Activated CD8-positive, alpha-beta memory T cell treated with anti-CD3 and anti-CD28 coated beads, Interleukin-2, amount 50 U/mL, for 24 hours (primary cell): ENCODE results near the gene GPC6.

Source experiments
- DNase-seq: peaks from one replicate; pipeline ENCODE4 v3.0.0-alpha.2; 2020; ENCODE audit errors: extremely low read depth

Gene GPC6

GRCh38 chr13:93561576-93562225, 335.1 kb downstream of the GPC6 start:
- no peak for DNase-seq

- DNase-seq, result no peak
These were observed 336.1 kb downstream of the GPC6 start for GRCh38 chr13:93562676-93563075.

- no peak for DNase-seq
These were observed 350.5 kb downstream of the GPC6 start for GRCh38 chr13:93577105-93577504.

DNA sequence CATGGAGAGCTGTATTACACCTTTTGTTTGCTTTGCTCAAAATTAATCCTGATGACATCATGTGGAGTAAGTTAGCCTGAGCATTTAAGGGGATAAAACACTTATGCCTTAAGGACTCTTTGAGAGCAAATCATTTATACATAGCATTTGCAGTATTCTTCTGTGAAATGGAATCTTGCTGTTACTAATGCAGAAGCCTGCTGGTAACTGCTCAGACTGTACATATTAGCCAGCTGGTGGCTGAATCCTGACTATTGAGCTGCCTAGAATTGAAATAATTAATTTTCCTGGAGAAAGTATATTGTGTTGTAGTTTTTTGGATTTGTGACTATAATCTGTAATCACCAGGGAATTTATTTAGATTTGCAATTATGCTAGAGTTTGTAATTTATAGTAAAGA, 363.2 kb downstream of the GPC6 start:
- DNase-seq, result no peak

- no peak for DNase-seq
These were observed 376.4 kb downstream of the GPC6 start for GRCh38 chr13:93603043-93603442.

DNA sequence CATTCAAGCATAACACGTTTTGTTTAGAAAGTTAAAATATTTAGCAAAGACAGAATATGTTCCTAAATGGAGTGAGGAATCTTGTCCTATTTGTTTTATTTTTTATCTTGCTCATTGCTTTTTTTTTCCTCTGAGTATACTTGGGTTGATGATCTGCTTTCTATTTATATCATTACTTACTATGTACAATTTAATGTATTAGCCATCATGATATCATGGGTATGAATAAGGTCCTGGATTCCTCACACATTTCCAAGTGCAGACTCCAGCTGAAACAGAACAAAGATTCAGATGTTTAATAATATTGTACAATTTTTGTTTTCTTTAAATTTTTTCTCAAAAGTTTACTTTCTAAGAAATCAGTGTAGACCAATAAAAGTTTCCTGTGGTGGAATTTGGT, 388.2 kb downstream of the GPC6 start:
- DNase-seq, result no peak

DNA sequence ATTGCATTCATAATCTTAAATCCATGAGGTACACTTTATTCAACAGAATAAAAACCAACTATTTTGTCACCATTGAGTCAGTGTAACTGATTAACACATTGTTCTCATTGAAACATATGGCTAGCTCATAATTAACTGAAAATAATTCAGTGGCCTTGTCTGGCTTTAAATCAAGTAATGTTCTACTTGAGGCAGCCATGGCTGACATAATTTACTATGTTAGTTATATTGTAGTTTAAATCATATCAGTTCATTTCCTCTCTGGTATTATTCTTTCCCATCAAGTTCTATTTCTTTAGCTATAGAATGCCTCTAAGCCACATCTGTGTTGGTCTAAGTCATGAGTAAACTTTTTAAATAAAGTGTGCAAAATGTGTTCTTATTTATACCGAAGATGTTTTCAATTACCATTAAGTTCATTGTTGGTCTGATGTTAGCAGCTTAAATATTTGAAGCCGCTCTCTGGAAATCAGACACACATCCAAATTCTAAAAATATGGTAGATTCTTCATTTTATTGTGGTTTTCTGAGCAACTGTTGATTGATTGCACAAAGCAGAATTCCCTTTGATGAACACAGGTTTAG, 393.7 kb downstream of the GPC6 start:
- no peak for DNase-seq

DNA sequence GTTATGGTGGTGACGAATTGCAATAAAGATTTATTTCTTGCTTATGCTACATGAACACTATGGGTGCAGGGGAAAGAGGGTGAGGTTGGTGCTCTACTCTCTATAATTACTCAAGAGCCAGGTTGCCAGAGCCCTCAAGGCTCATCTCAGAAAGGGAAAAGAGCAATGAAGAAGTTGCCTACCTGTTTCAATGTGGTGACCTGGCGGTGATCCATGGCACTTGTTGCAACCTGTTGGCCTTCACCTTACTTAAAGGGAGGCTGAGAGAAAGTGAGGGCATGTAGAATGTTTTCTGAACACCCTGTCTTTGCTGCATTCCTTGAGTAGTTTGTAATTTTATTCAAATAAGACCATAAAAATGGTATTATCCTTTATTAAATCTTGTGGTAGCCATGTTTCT, 394.4 kb downstream of the GPC6 start:
- DNase-seq, result no peak

GRCh38 chr13:93621966-93622365, 395.4 kb downstream of the GPC6 start:
- no peak for DNase-seq

DNA sequence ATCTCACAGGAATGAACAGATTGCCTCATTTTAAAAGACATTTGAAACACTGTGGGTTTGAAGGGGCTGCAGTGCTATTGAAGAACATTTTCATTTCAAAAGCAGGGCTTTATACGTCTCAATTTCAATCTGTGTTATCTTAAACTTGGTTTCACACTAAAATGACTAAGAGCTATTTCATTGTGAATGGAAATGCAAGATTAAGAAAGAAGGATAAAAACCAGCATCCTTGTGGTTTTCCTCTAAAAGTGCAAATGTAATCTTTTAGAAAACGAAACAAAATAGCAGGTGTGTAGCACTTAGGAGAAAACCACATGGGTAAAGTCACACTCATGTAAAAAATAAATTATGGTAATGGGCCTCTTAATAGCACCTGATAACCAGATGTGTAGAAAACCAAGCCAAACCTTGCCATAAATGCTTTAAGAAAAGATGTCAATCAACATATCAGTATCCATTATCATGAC, 397.7 kb downstream of the GPC6 start:
- DNase-seq, result no peak

GRCh38 chr13:93625536-93625935, 398.9 kb downstream of the GPC6 start:
- DNase-seq, result no peak

DNA sequence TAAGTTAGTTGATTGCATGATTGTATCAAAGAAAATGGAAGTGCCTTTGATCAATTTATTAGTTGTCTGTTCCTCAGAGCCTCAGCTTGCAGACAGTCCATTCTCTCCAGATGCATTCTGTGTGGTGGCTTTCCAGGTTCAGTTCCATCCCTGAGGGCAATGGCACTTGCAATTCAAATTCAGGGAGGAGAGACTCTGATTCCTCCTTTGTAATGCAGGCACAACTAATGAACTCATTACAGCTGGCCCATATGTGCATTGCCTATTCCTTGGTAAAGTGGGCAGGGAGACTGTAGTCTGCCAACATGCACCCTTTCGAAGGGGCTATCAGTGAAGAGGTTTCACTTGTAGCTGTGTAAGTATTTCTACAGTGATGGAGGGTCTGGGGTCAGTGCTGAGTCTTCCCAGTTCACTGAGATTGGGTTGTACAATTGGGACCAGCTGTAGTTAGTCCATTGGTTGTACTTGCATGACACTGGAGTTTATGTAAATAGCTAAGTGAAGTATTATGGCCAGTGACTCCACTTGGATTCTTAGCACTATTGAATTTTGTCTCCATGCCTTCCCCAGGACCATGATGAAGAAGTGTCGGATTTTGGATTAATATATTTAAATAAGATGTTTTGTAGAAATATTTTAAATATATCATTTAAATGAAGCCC, 401.7 kb downstream of the GPC6 start:
- DNase-seq, result no peak

DNA sequence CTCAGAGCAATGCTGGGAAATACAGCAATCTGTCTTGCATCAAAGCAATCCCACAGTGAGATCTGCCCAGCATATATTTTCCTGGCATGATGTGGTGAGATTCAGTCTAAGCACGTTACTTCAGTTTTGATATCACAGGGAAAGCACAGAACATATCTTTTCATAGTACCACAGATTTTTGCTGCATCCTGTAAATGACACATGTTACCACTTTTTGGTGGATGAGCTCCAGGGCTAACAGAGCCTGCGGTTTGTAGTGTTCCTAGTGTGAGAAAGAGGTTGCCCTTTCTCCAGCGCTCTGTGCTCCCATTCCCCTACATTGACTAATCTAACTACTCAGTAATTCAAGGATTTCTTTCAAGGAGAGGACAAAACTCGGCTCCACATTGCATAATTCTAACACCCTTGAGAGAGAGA, 409.0 kb downstream of the GPC6 start:
- no peak for DNase-seq

DNA sequence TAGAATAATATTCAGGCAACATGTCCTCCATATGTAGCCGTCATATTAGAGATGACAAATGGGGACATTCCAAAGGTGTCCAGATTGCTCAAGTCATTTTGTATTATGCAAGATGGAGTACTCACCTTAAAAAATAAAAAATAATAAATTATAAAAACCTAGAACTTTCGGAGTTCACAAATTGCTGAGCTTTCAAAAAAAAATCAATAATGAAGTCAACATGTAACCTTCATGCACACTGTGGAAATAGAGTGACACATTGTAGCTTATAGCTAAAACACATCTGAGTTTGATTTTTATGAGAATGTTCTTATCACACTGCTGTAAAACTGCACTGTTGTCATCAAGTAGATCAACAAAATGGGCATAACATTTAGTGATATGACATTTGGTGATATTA, 411.2 kb downstream of the GPC6 start:
- no peak for DNase-seq

DNA sequence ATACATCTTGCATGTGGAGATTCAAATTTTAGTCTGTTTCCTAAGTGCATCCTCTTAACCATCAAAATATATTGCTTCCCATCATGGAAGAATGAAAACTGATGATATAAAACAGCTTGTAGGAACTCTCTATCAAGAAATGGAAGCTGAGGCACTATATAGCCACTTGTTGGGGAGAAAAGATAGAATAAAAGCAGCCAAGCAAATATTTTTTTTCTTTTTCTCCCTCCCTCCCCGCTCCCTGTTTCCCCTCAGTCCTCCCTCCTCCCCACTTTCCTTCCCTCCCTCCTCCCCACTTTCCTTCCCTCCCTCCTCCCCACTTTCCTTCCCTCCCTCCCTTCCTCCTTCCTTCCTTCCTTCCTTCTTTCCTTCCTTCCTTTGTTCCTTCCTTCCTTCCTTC, 413.8 kb downstream of the GPC6 start:
- DNase-seq, result no peak

- DNase-seq, result no peak
These were observed 419.6 kb downstream of the GPC6 start for GRCh38 chr13:93646245-93646644.

DNA sequence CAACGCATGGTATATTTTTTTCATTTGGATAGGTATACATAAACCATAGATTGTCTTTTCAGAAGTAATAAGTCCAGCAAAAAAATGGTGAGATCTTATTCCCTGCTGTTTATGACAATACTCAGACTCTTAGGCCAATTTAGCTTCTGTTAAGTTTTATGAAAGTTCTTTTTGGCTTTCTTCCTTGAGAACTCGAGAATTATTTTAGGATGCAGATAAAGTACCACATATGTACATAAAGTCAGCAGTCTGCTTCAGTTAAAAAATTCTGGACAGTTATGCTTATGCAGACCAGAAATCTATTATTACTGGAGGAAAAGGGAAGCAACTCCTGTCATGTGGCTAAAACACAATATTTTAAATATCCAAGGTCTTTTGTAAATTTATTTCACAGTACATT, 422.9 kb downstream of the GPC6 start:
- DNase-seq, result no peak

GRCh38 chr13:93653776-93654175, 427.2 kb downstream of the GPC6 start:
- no peak for DNase-seq

DNA sequence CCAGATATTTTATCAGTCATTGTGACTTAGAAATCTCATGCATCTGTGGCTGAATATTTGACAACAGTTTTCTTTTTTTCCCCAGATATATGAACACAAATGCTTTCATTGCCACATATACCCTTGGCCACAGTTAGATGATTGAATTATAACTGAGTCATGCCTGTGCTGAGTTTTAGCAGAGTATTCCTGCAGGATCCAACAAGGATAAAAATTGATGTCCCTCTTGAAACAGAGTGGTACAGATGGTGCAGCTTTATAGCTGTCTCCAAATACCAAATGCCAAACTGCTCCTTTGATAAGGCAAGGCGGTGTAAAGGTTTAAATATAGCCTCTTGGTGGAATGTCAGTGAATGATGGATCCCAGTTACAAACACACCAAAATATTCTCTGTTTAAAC, 428.5 kb downstream of the GPC6 start:
- no peak for DNase-seq

- DNase-seq, result no peak
These were observed 433.9 kb downstream of the GPC6 start for GRCh38 chr13:93660391-93661063.

GRCh38 chr13:93670866-93671265, 444.3 kb downstream of the GPC6 start:
- no peak for DNase-seq

- DNase-seq, result no peak
These were observed 446.4 kb downstream of the GPC6 start for GRCh38 chr13:93672996-93673395.

GRCh38 chr13:93673885-93674284, 447.3 kb downstream of the GPC6 start:
- DNase-seq, result no peak
